Measurements from ENCODE around the gene ENHO. TPM values are rescaled to one million over a fixed set of nuclear protein-coding genes. Genes with fewer than 3 reads are reported as not detected.

Gene ENHO
- total and polyA plus RNA-seq, 5 experiments from 2014 or later: 0.19 to 0.36 (median 0.23) TPM; not detected in 1

GRCh38 chr9:34553511-34554021 is 30.8 kb upstream of the ENHO start:
- no peak for ATAC-seq
- peaks cover 12 to 39% (median 26%) of the 10 kb centered on the region in 5 donors for H3K27me3 Mint-ChIP-seq
- DNase-seq: peak in 1 of 10 donors; percentile 61
- H3K4me1 Mint-ChIP-seq: no peaks in the 10 kb centered on the region
- POLR2A ChIA-PET: no interaction called here
- H3K9me3 Mint-ChIP-seq: no peaks in the 10 kb centered on the region
- no peaks in the 10 kb centered on the region for H3K36me3 Mint-ChIP-seq
- H3K27ac Mint-ChIP-seq: no peak overlapping the region
- H3K4me3 Mint-ChIP-seq: no peak overlapping the region

- POLR2A ChIA-PET: no interaction called here
- H3K4me3 Mint-ChIP-seq: no peak overlapping the region
- ATAC-seq (no peak), DNase-seq (no peak)
- H3K27me3 Mint-ChIP-seq: peaks cover 13 to 43% (median 27%) of the 10 kb centered on the region in 5 donors
- H3K27ac Mint-ChIP-seq: no peak overlapping the region
- no peaks in the 10 kb centered on the region for H3K9me3 Mint-ChIP-seq
- peaks cover 0 to 3% (median 0%) of the 10 kb centered on the region in 4 donors for H3K4me1 Mint-ChIP-seq
- no peaks in the 10 kb centered on the region for H3K36me3 Mint-ChIP-seq
Measured at GRCh38 chr9:34552986-34553385, 30.2 kb upstream of the ENHO start.

- Mint-ChIP-seq H3K9me3 (no peaks in the 10 kb centered on the region), H3K4me3 (no peak overlapping the region), H3K36me3 (no peaks in the 10 kb centered on the region), H3K27ac (no peak overlapping the region), H3K27me3 (peaks cover 12 to 43% (median 23%) of the 10 kb centered on the region in 5 donors), H3K4me1 (peaks cover 0 to 3% (median 0%) of the 10 kb centered on the region in 4 donors)
- ATAC-seq: no peak
- peak in 1 of 10 donors; percentile 43 for DNase-seq
- POLR2A ChIA-PET: no interaction called here
Measured at GRCh38 chr9:34552606-34552981, 29.8 kb upstream of the ENHO start.

GRCh38 chr9:34551751-34552605 is 29.2 kb upstream of the ENHO start:
- Mint-ChIP-seq H3K27me3 (peaks cover 9 to 43% (median 20%) of the 10 kb centered on the region in 5 donors), H3K4me1 (peaks cover 0 to 3% (median 0%) of the 10 kb centered on the region in 4 donors), H3K27ac (peak overlapping the region in 1 of 10 donors; percentile 59), H3K4me3 (no peak overlapping the region), H3K9me3 (no peaks in the 10 kb centered on the region), H3K36me3 (no peaks in the 10 kb centered on the region)
- no peak for ATAC-seq
- DNase-seq: peak in 1 of 10 donors; percentile 56
- POLR2A ChIA-PET: no interaction called here

GRCh38 chr9:34550681-34551270 is 28.0 kb upstream of the ENHO start:
- Mint-ChIP-seq H3K27me3 (peaks cover 6 to 43% (median 22%) of the 10 kb centered on the region in 5 donors), H3K9me3 (no peaks in the 10 kb centered on the region), H3K27ac (no peak overlapping the region), H3K4me1 (peaks cover 0 to 3% (median 0%) of the 10 kb centered on the region in 4 donors), H3K36me3 (no peaks in the 10 kb centered on the region), H3K4me3 (no peak overlapping the region)
- DNase-seq: peak in 1 of 10 donors; percentile 40
- no peak for ATAC-seq
- POLR2A ChIA-PET: no interaction called here

- DNase-seq (peak in 1 of 10 donors; percentile 38), ATAC-seq (no peak)
- H3K27me3 Mint-ChIP-seq: peaks cover 7 to 44% (median 27%) of the 10 kb centered on the region in 5 donors
- no peak overlapping the region for H3K27ac Mint-ChIP-seq
- POLR2A ChIA-PET: no interaction called here
- no peaks in the 10 kb centered on the region for H3K36me3 Mint-ChIP-seq
- no peaks in the 10 kb centered on the region for H3K9me3 Mint-ChIP-seq
- H3K4me3 Mint-ChIP-seq: no peak overlapping the region
- H3K4me1 Mint-ChIP-seq: peaks cover 0 to 3% (median 0%) of the 10 kb centered on the region in 4 donors
Measured at GRCh38 chr9:34550016-34550680, 27.4 kb upstream of the ENHO start.

- Mint-ChIP-seq H3K36me3 (no peaks in the 10 kb centered on the region), H3K4me3 (no peak overlapping the region), H3K27me3 (peaks cover 7 to 37% (median 22%) of the 10 kb centered on the region in 5 donors), H3K27ac (no peak overlapping the region), H3K9me3 (no peaks in the 10 kb centered on the region), H3K4me1 (peaks cover 0 to 3% (median 0%) of the 10 kb centered on the region in 4 donors)
- DNase-seq (peak in 1 of 10 donors; percentile 35), ATAC-seq (no peak)
- POLR2A ChIA-PET: no interaction called here
Measured at GRCh38 chr9:34549407-34549732, 26.6 kb upstream of the ENHO start.

- DNase-seq (peak in 3 of 10 donors; percentile 13 to 30 (median 22)), ATAC-seq (peak in 1 of 2 donors; percentile 44)
- POLR2A ChIA-PET: no interaction called here
- Mint-ChIP-seq H3K9me3 (no peaks in the 10 kb centered on the region), H3K4me3 (no peak overlapping the region), H3K36me3 (no peaks in the 10 kb centered on the region), H3K27ac (peak overlapping the region in 2 of 10 donors; percentile 26 to 36), H3K4me1 (peaks cover 0 to 3% (median 0%) of the 10 kb centered on the region in 4 donors), H3K27me3 (peaks cover 7 to 34% (median 22%) of the 10 kb centered on the region in 5 donors)
Measured at GRCh38 chr9:34547960-34548611, 25.3 kb upstream of the ENHO start.

- H3K4me1 Mint-ChIP-seq: peaks cover 0 to 3% (median 0%) of the 10 kb centered on the region in 4 donors
- H3K9me3 Mint-ChIP-seq: no peaks in the 10 kb centered on the region
- no peak overlapping the region for H3K27ac Mint-ChIP-seq
- peak in 8 of 10 donors; percentile 7 to 34 (median 21) for DNase-seq
- ATAC-seq: peak; percentile 39 to 44
- H3K36me3 Mint-ChIP-seq: no peaks in the 10 kb centered on the region
- H3K4me3 Mint-ChIP-seq: peak overlapping the region in 1 of 10 donors; percentile 12
- POLR2A ChIA-PET: no interaction called here
- peaks cover 7 to 34% (median 22%) of the 10 kb centered on the region in 5 donors for H3K27me3 Mint-ChIP-seq
Measured at GRCh38 chr9:34546834-34547827, 24.3 kb upstream of the ENHO start.

- no peak for ATAC-seq
- no peak overlapping the region for H3K4me3 Mint-ChIP-seq
- H3K27me3 Mint-ChIP-seq: peaks cover 7 to 34% (median 22%) of the 10 kb centered on the region in 5 donors
- no peaks in the 10 kb centered on the region for H3K9me3 Mint-ChIP-seq
- H3K36me3 Mint-ChIP-seq: no peaks in the 10 kb centered on the region
- no peak for DNase-seq
- peaks cover 0 to 4% (median 0%) of the 10 kb centered on the region in 4 donors for H3K4me1 Mint-ChIP-seq
- POLR2A ChIA-PET: no interaction called here
- no peak overlapping the region for H3K27ac Mint-ChIP-seq
Measured at GRCh38 chr9:34546102-34546833, 23.5 kb upstream of the ENHO start.

- H3K9me3 Mint-ChIP-seq: no peaks in the 10 kb centered on the region
- no peak for DNase-seq
- POLR2A ChIA-PET: no interaction called here
Measured at GRCh38 chr9:34545497-34545896, 22.7 kb upstream of the ENHO start.

More at GRCh38 chr9:34545497-34545896, 22.7 kb upstream of the ENHO start:
- Mint-ChIP-seq H3K36me3 (no peaks in the 10 kb centered on the region), H3K4me3 (no peak overlapping the region), H3K27me3 (peaks cover 7 to 34% (median 22%) of the 10 kb centered on the region in 5 donors), H3K4me1 (peaks cover 0 to 5% (median 0%) of the 10 kb centered on the region in 4 donors), H3K27ac (no peak overlapping the region)
- ATAC-seq: no peak

Data from naive thymus-derived CD8-positive, alpha-beta T cell (primary cell).